Stimulated activated CD4-positive, alpha-beta T cell treated with anti-CD3 and anti-CD28 coated beads, Interleukin-2, amount 100 ng/mL, for 24 hours (primary cell): Measurements from ENCODE around the gene DPF3.
A peak's percentile ranks its signal among the peaks of the same experiment; 100 is the strongest.

Experiments used
- DNase-seq, 2 donors: peaks; one replicate each; pipeline ENCODE4 v3.0.0-alpha.2; 2020

DPF3 gene

GRCh38 chr14:72904218-72904617, 10.3 kb upstream of the DPF3 start:
- DNase-seq, result no peak

DNA sequence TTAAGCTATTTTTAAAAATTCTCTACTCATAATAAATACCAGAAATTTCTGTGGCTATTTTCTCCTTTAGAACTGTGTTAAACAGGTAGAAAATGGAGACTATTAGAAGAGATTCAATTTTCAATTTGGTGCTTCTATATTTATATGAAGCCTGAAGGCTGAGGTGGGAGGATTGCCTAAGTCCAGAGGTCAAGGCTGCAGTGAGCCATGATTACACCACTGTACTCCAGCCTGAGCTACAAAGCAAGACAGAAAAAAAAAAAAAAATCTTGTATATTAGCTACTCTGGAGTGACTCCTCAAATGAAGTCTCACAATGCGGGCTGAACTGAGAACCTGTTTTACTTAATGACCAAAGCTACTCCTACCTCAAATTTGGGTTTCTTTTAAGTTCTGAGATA, 9.8 kb upstream of the DPF3 start:
- DNase-seq, result no peak

DNA sequence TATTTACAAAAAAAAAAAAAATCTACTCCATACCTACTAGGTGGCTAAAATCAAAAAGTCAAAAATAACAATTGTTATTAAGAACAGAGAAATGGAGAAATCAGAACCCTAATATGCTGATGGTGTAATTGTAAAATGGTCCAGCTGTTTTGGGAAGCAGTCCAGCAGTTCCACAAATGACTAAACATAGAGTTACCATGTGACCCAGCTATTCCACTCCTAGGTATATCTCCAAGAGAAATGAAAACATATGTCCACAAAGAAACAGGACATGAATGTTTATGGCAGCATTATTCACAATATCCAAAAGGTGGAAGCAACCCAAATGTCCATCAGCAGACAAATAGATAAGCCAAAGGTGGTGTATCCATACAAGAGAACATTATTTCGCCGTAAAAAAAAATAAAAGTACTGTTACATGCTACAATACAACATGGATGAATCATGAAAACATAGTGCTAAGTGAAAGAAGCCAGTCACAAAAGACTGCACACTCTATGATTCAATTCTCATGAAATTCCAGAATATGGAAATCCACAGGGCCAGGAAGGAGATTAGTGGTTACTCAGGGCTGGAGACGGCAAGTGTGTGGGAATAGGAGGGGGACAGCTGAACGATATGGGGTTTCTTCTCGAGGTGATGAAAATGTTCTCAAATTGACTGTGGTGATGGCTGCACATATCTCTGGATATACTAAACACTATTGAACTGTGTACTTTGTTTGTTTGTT, 9.1 kb upstream of the DPF3 start:
- DNase-seq, result no peak

- no peak for DNase-seq
These were observed 7.5 kb upstream of the DPF3 start for GRCh38 chr14:72901361-72901760.

GRCh38 chr14:72898448-72898847, 4.5 kb upstream of the DPF3 start:
- DNase-seq, result no peak

GRCh38 chr14:72894623-72895378, 900 bp upstream of the DPF3 start:
- DNase-seq, result peak; percentile 8 to 22

DNA sequence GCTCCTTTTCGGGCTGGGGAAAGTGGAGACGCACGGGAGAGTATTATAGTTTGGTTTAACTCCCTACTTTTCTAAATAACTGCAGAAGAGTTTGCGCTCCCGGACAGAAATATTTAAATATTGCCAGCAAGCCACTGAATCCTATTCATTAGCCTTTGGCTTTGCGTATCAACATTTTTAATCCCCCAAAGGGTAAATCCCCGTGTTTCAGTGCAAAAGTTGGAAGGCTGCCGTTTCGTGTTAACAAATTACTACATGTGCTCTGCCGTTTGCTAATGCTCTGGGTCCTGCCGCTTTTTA, 372 bp upstream of the DPF3 start:
- no peak for DNase-seq

DNA sequence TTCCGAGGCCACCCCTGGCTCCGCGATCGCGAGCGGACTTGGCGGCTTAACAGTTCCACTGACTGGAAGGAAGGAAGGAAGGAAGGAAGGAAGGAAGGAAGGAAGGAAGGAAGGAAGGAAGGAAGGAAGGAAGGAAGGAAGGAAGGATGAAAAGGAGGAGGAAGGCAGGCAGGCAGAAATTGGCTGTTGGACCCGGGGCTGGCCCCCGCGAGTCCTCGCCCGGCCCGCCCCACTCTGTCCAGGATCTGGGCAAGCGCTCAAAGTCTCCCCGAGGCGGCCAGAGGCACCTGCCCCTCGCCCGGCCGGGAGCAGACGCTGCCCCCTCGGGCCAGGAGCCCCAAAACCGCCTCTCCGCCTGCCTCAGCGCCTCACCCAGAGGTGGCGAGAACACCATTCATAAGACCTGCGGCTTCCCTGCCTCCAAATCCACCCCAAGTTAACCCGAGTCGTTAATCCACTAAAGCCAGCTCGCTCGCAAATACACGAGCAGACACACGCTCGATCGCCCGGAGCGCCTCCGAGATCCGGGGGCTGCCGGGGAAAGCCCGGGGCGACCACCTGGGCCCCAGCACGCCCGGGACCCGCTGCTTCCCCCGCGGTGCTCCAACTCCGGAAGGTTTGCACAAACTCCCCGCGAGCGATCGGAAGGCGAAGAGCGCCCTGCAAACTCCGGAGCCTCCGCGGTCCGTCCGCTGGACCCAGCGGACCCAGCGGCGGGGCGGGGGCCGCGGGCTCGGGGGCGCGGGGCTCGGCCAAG, 844 bp downstream of the DPF3 start:
- DNase-seq, result peak; percentile 30 to 36

DNA sequence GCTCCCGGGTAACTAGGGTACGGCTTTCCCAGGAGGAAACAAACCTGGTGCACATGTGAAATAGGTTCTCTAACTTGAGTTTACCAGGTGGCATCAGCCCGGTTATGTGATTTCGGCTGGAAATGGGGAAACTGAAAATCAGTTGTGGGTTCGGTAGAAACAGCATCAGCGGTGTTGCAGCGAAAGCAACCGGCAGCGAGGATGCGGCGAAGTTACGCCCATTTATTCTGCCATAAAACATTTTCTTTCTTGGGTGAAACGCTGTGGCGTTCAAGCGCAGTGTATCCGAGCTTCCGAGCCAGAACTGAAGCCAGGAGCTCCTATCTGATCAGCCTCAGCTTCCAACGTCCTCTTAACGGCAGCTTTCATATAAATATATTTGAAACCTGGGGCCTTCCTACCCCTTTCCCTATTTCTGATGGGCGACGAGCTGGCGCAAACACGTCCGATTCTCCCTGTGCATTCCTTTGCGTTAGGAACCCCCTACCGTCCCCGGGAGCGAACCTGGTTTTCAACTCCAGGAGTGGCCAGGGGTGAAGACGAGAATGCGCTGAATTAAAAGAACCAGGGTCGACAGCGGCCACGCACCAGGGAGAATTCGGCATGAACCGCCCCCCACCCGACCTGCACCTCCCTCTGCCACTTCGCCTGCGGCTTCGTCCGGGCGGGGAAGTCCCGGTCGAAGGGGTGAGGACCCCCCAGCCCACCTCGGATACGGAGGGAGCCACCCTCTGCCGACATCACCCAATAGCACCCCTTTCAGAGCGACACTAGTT, 1.6 kb downstream of the DPF3 start:
- DNase-seq, result peak; percentile 30 to 35

DNA sequence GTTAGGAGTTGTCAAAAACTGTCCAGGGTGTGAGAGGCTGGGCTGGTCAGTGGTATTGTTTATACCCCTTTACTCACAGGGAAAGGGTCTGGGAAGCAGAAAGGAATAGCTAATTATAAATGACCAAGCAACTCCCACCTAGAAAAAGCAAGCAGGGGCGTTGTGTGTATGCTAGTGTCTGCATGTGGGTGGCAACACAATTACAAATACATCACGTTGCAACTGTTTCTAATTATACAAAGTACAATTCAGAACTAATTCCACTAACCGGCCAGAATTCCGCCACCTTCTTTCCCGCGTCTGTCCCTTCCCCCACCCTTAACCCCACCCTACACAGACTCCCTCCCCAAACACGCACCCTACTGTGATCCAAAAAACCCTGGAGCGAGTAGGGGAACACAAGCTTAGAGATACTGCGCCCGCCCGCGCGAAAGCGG, 2.2 kb downstream of the DPF3 start:
- no peak for DNase-seq

DNA sequence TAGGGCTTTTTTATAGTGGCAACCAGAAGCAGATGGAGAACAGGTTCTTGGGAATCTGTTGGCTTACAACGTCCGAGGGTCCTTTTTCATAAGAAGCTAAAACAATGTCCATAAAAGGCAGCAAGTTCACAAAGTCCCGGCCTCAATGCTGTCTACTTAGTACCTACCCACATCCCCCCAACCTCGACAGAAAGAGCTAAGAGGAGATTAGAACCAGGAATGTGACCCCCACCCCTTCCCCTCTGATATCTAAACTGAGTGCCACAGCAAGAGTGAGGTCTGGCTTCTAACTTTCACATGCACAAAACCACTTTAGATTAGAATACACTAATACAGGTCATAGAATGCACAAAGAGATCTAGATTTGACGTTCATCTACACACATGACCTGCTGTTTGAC, 4.5 kb downstream of the DPF3 start:
- no peak for DNase-seq

DNA sequence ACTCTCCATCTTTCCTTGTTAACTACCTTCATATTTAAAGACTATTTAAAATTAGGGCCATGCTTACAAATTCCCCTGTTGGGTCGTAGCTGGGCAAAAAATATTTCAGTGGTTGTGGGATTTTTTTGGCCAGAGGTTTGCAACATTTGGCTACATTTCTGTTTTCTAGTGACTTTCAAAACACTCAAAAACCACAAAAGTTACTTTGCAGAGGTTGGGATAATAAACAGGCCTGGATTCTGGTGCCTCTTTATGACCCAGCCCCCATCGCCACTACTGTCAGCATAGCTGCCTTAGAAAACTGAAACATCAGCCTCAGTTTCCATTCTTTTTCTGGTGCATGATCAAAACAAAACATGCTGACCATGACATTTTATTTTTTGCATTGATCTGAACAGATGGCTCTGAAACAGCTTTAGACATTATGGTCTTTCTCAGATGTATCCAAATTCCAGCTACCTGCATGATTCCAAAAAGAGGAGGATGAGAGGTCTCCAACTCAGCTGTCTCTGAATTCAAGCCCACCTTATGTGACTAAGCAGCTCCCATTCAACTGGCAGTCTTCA, 5.2 kb downstream of the DPF3 start:
- no peak for DNase-seq

DNA sequence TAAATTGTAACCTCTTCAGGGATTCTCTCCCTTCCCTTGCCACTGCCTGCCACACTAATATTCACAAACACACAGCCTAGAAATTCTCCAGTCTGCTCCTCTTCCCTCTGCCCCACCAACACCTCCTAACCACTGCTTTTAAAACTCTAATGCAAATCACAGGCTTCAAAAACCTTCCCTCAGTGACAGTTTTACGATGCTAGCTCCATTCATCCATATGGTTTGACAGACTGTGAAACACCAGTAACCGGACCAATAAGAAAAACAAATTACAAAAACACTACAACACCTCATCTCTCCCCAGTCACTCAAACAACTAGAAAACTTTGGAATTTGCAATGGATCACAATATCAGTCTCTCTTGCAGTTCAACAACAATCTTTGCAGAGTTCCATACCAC, 5.7 kb downstream of the DPF3 start:
- no peak for DNase-seq

GRCh38 chr14:72887514-72887913, 6.4 kb downstream of the DPF3 start:
- DNase-seq, result no peak

GRCh38 chr14:72884386-72884785, 9.5 kb downstream of the DPF3 start:
- no peak for DNase-seq

GRCh38 chr14:72883961-72884360, 9.9 kb downstream of the DPF3 start:
- no peak for DNase-seq

DNA sequence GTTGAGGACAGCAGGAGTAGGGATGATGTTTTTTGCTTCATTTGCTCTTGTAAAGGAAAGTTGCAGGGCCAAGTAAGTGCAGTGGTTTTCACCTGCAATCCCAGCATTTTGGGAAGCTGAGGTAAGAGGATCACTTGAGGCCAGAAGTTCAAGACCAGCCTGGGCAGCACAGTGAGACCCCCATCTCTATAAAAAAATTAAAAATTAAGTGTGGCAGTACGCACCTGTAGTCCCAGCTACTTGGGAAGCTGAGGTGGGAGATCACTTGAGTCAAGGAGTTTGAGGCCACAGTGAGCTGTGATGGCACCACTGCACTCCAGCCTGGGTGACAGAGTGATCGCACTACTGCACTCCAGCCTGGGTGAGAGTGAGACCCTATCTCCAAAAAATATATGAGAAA, 10.8 kb downstream of the DPF3 start:
- no peak for DNase-seq

DNA sequence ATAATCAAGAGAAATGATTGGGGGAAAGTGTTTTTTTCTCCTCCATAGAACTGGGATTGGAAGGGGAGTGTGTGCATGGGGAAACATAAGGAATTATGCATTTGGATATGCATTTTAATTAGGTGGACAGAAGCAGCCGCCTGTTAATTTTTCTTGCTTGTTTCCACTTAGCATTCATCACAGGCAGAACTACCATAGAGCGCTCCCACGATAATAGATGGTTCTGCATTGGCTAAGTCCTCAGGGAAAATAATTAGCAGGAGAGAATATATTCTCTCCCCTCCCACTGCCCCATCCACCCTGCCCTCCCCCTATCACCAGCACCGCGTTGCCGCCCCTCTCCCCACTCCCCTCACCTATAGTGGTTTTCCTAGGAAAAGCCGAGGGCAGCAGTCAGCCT, 11.4 kb downstream of the DPF3 start:
- no peak for DNase-seq

- no peak for DNase-seq
These were observed 11.9 kb downstream of the DPF3 start for GRCh38 chr14:72882047-72882446.

GRCh38 chr14:72881543-72881942, 12.4 kb downstream of the DPF3 start:
- DNase-seq, result no peak

- DNase-seq, result no peak
These were observed 13.1 kb downstream of the DPF3 start for GRCh38 chr14:72880820-72881219.

GRCh38 chr14:72880164-72880563, 13.7 kb downstream of the DPF3 start:
- no peak for DNase-seq

- no peak for DNase-seq
These were observed 14.5 kb downstream of the DPF3 start for GRCh38 chr14:72879431-72879830.
